Measurements from ENCODE around the gene ZNF766.
A peak's percentile ranks its signal among the peaks of the same experiment; 100 is the strongest.
"Not testable (repeated sequence)": the region's sequence is repeated elsewhere in the genome, so short reads cannot be mapped to it uniquely, and the experiment has no call there.

The ZNF766 gene

DNA sequence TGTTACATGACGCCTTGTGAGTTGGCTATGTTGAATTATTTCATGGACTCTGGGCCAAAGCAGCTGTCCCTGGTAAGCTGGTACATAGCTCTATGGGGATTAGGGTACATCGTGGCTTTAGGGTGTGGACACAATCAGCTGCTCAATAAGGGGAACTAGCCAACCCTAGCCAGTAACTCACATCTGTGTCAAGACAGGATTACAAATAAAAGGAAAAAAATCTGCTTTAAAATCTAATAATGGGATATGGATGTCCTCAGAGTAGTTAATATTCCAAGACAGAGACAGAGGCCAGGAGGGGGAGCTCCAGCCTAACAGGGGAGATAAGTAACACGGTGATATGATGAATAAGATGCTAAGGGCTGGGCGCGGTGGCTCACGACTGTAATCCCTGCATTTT, 21.1 kb upstream of the ZNF766 start:
- Mint-ChIP-seq H3K27ac (no peak overlapping the region), H3K27me3 (peaks cover 8% of the 10 kb centered on the region), H3K9me3 (no peaks in the 10 kb centered on the region), H3K4me3 (no peak overlapping the region), H3K4me1 (no peaks in the 10 kb centered on the region)
- peak; percentile 35 to 46 for DNase-seq
- peak; percentile 72 for ATAC-seq

DNA sequence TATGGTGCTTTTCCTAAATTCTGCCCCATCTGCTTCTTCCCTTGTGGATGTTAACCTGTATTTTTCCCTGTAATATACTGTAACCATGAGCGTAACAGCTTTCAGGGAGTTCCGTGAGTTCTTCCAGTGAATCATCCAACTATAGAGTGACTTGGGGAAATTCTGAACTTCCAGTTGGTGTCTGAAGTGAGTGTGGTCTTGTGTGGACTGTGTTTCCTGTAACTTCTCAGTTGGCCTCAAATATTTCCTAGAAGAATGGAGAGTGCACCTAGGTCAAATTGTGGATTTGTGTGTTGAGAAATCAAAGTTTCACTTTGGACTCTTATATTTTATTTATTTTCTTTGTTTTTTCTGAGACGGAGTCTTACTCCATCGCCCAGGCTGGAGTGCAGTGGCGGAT, 11.0 kb upstream of the ZNF766 start:
- no peak for ATAC-seq
- no peaks in the 10 kb centered on the region for H3K4me1 Mint-ChIP-seq
- H3K9me3 Mint-ChIP-seq, result peaks cover 12 to 18% of the 10 kb centered on the region in 2 donors
- DNase-seq, result no peak
- peaks cover 7% of the 10 kb centered on the region for H3K27me3 Mint-ChIP-seq
- no peak overlapping the region for H3K27ac Mint-ChIP-seq
- H3K4me3 Mint-ChIP-seq, result no peak overlapping the region

DNA sequence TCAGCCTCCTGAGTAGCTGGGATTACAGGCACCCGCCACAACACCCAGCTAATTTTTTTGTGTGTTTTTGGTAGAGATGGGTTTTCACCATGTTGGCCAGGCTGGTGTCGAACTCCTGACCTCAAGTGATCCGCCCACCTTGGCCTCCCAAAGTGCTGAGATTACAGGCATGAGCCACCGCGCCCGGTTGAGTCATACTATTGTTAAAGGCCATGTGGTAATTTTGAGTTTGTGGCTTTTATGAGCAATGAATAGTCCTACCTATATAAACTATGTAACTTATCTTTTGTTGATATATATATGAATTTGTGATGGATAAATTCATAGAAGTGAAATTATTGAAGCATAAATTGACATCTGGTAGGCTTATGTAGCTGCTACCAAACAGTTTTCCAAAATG, 3.8 kb upstream of the ZNF766 start:
- not testable (repeated sequence) for DNase-seq, H3K4me3 Mint-ChIP-seq, H3K9me3 Mint-ChIP-seq, H3K27me3 Mint-ChIP-seq, ATAC-seq, H3K27ac Mint-ChIP-seq, H3K4me1 Mint-ChIP-seq

DNA sequence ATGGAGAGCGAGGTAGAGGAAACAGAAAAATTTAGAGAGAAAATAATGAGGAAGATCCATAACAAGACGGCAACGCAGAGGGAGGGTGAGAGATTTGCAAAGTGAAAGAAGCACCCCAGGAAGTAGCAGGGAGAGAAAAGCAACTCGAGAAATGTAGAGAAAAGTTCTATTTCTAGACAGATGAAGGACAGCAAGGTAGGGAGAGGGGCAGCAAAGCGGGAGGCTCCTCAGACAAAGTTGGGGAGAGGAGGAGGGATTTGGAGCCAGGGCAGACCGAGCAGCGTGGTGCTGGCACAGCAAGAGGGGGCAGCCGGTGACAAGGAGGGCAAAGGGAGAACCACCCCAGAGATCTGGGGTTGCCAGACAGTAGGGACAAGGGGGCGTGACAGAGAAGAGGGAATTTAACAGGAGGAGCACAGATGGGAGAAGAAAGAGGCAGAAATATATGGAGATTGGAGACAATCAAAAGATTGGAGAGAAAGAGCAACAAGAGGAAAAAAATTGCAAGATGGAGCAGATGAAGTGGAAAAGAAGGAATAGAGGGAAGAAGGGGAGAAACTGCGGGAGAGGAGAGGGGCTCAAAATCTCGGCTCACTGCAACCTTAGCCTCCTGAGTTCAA, 989 bp downstream of the ZNF766 start:
- DNase-seq (peak in 1 of 2 donors; percentile 14), ATAC-seq (peak; percentile 4)
- Mint-ChIP-seq H3K9me3 (peaks cover 32 to 40% of the 10 kb centered on the region in 2 donors), H3K4me1 (peaks cover 37% of the 10 kb centered on the region), H3K4me3 (peak overlapping the region; percentile 92 to 94), H3K27ac (peak overlapping the region; percentile 97 to 98), H3K27me3 (no peaks in the 10 kb centered on the region)

DNA sequence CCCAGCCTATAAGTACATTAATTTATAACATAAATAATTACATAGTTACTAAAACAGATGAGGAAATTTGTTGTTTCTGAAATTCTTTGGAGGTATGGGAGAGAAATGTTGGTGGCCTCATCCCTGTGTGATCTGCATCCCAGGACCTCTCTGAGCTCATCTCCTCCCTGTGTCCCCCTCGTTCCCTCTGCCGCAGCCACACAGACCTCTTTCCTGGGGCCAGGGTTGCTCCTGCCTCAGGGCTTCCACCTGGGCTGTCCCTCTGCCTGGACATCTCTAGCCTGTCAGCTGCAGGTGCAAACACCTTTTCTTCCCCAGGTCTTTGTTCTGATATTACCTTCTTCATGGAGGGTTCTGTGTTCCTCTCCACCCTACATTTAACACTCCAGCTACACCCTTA, 3.9 kb downstream of the ZNF766 start:
- ATAC-seq (no peak), DNase-seq (no peak)
- no peaks in the 10 kb centered on the region for H3K27me3 Mint-ChIP-seq
- H3K4me1 Mint-ChIP-seq, result peaks cover 58% of the 10 kb centered on the region
- H3K27ac Mint-ChIP-seq, result no peak overlapping the region
- H3K4me3 Mint-ChIP-seq, result no peak overlapping the region
- H3K9me3 Mint-ChIP-seq, result peaks cover 45 to 52% of the 10 kb centered on the region in 2 donors

DNA sequence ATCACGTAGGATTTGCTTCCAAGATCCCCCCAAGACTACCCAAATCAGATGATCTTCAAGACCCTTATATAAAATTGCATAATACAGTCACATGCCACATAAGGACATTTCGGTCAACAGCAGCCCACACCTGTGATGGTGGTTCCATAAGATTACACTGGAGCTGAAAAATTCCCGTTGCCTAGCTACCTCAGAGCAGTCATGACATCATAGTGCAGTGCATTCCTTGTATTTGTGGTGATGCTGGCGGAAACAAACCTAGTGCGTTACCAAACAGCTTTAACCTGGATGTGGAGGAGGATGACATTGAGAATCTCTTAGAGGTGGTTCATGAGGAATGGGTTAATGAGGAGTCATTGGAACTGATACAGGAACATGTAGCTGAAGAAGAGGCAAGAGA, 4.8 kb downstream of the ZNF766 start:
- no peak overlapping the region for H3K4me3 Mint-ChIP-seq
- ATAC-seq (no peak), DNase-seq (no peak)
- peaks cover 54 to 60% of the 10 kb centered on the region in 2 donors for H3K9me3 Mint-ChIP-seq
- H3K4me1 Mint-ChIP-seq, result peaks cover 62% of the 10 kb centered on the region
- no peak overlapping the region for H3K27ac Mint-ChIP-seq
- no peaks in the 10 kb centered on the region for H3K27me3 Mint-ChIP-seq

DNA sequence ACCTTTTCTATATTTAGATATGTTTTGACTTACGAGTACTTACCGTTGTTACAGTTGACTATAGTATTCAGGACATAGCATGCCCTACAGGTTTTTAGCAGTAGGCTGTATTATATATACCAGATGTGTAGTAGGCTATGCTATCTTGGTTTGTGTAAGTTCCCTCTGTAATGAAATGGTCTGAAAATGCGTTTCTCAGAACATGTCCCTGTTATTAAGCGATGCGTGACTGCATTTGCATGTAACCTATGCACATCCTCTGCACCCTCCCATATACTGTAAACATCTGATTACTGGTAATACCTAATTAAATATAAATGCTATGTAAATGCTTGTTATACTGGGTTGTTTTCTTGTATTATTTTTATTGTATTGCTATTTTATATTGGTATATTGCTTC, 6.6 kb downstream of the ZNF766 start:
- Mint-ChIP-seq H3K9me3 (peaks cover 50 to 66% of the 10 kb centered on the region in 2 donors), H3K27me3 (no peaks in the 10 kb centered on the region), H3K4me3 (no peak overlapping the region), H3K4me1 (peaks cover 52% of the 10 kb centered on the region), H3K27ac (no peak overlapping the region)
- ATAC-seq (no peak), DNase-seq (no peak)

DNA sequence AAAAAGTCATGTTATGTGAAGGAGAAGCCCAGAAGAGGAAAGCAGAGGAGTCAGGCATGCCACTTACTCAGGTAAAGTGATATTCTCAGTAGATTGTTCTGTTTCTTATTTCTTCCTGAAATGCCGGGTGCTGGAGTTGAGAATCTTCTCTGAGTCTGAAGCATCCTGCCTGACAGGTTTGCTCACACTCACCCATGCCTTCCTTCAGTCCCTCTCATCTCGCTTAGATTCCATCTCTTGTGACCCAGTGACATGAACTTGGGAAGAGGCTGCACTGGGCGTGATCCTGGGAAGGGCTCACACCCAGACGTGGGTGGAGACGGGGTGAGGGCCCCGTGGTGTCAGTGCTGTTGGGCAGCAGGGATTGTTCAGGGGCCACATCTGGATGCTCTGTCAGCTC, 8.1 kb downstream of the ZNF766 start:
- no peak for ATAC-seq
- Mint-ChIP-seq H3K4me1 (peaks cover 45% of the 10 kb centered on the region), H3K9me3 (peaks cover 45 to 71% of the 10 kb centered on the region in 2 donors), H3K4me3 (no peak overlapping the region), H3K27me3 (no peaks in the 10 kb centered on the region), H3K27ac (no peak overlapping the region)
- no peak for DNase-seq

DNA sequence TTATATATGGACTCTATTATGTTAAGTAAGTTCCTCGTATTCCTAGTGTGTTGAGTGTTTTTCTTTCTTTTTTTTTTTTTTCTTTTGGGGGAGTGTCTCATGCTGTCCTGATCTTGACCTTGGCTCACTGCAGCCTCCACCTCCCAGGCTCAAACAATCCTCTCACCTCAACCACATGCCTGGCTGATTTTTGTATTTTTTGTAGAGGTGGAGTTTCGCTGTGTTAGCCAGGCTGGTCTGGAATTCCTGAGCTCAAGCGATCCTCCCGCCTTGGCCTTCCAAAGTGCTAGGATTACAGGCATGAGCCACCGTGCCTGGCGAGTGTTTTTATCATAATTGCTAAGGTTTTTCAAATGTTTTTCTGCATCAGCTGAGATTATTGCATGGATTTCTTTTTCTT, 16.9 kb downstream of the ZNF766 start:
- Mint-ChIP-seq H3K4me3 (no peak overlapping the region), H3K27me3 (no peaks in the 10 kb centered on the region), H3K27ac (no peak overlapping the region), H3K4me1 (no peaks in the 10 kb centered on the region), H3K9me3 (peaks cover 27 to 73% of the 10 kb centered on the region in 2 donors)
- DNase-seq, result no peak
- ATAC-seq, result no peak

DNA sequence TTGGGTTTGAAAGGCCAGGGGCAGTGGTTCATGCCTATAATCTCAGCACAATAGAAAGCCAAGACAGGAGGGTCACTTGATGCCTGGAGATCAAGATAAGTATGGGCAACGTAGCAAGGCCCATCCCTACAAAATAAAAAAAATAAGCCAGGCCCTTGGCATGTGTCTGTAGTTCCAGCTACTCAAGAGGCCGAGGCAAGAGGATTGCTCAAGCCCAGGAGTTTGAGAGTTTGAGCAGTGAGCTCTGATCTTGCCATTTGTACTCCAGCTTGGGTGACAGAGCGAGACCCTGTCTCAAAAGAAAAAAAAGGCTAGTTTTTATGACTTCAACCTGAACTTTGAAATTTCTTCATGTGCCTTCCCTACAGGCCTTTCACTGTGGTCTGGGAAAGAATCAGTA, 22.4 kb downstream of the ZNF766 start:
- Mint-ChIP-seq H3K4me3 (no peak overlapping the region), H3K4me1 (no peaks in the 10 kb centered on the region), H3K27ac (no peak overlapping the region), H3K27me3 (no peaks in the 10 kb centered on the region), H3K9me3 (peaks cover 21 to 34% of the 10 kb centered on the region in 2 donors)
- DNase-seq (no peak), ATAC-seq (no peak)

DNA sequence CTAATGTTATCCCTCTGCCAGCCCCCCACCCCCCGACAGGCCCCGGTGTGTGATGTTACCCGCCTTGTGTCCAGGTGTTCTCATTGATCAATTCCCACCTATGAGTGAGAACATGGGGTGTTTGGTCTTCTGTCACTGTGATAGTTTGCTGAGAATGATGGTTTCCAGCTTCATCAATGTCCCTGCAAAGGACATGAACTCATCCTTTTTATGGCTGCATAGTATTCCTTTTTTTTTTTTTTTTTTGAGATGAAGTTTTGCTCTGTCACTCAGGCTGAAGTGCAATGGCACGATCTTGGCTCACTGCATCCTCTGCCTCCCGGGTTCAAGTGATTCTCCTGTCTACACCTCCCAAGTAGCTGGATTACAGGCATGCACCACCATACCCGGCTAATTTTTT, 23.6 kb downstream of the ZNF766 start:
- DNase-seq, ATAC-seq, H3K27me3 Mint-ChIP-seq, H3K4me3 Mint-ChIP-seq, H3K27ac Mint-ChIP-seq: not testable (repeated sequence)
- peaks cover 11% of the 10 kb centered on the region for H3K4me1 Mint-ChIP-seq
- peaks cover 26 to 34% of the 10 kb centered on the region in 2 donors for H3K9me3 Mint-ChIP-seq

DNA sequence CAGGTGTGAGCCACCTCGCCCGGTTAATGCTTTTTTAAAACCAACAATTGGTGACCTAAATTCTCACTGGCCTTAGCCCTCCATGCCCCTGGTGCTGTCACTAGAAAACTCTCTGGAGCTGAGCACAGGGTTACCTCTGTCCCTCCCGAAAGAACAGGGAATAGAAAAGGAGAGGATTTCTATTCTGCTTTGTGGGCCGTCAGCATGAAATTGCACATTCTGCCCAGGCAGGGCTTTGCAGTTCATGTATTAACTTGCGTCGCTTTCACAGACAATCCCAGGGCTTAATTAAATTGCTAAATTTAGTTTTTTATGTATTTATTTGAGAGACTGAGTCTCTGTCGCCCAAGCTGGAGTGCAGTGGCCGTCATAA, 27.0 kb downstream of the ZNF766 start:
- no peak for ATAC-seq
- Mint-ChIP-seq H3K4me3 (peak overlapping the region; percentile 63 to 66), H3K27me3 (no peaks in the 10 kb centered on the region), H3K4me1 (peaks cover 13% of the 10 kb centered on the region), H3K9me3 (peaks cover 33 to 40% of the 10 kb centered on the region in 2 donors), H3K27ac (peak overlapping the region; percentile 29 to 72)
- DNase-seq, result no peak

DNA sequence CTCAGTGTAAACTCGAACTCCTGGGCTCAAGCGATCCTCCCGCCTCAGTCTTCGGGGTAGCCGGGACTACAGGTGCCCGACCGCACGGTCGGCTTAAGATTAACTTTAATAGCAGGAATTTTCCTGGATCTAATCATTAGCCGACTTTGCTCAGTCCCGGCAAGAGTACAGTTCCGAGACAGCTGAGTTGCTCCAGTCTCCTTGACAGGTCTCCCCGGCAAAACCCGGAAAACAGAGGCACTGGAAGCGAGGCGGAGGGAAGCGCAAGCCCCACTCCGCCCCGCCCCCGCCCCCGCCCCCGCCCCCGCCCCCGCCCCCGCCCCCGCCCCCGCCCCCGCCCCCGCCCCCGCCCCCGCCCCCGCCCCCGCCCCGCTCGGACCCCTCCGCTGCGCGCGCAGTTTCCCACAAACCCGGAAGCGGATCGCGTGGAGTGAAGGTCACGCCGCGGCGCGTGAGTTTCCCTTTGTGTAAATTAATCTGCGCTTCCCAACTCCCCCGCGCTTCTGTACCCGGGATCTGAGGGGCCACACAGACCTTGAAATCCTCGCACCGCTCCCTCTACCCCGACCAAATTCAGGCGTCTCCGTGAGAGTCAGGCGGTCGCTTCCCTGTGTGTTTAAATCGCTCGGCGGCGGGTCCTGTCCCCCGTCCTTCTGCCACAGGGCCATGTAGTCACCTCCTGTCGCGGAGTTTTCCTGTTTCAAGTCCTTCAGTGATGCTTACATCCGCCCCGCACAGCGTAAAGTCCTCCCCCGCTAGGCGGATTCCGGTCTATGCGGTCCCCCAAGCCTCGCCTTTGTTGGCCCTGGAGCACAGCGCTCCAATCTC, 27.6 kb downstream of the ZNF766 start, which contains the start of gene ZNF480:
Gene ZNF480, plus strand, starts transcription at position 397 of the 828 bp plus-strand sequence. CDS start 3,244 bp downstream, outside the sequence.
- peak; percentile 96 for ATAC-seq
- DNase-seq, result peak; percentile 51 to 72
- H3K27me3 Mint-ChIP-seq, result no peaks in the 10 kb centered on the region

DNA sequence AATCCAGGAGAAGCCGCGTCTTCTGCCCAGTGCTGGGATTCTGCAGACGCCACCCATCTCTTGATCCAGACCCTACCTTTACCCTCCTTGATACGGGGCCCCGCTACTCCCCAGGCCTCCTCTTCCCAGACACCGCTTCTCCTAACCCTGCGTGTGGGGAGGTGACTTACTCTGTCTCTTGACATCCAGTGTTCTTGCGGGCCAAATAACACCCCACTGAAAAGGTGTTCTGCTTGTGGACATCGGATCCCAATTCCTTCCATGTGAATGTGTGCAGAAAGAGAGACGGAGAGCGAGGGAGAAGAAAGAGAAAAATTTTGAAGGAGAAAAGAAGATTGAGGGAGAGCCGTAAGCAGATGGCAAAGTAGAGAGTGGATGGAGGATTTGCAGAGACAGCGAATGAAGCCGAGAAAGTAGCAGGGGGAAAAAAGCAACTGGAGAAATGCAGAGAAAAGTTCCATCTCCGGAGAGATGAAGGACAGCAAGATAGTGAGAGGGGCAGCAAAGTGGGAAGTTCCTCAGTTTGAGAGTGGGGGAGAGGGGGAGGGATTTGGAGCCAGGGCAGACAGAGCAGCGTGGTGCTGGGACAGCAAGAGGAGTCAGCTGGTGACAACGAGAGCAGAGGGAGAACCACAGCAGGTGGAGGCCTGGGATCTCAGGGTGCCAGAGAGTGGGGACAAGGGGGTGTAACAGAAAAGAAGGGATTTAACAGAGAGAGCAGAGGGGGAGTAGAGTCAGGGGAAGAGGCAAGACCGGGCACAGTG, 28.4 kb downstream of the ZNF766 start:
- Mint-ChIP-seq H3K4me3 (peak overlapping the region; percentile 95 to 98), H3K27ac (peak overlapping the region; percentile 98 to 99), H3K27me3 (no peaks in the 10 kb centered on the region), H3K4me1 (peaks cover 13% of the 10 kb centered on the region), H3K9me3 (peaks cover 39 to 45% of the 10 kb centered on the region in 2 donors)
- DNase-seq (no peak), ATAC-seq (no peak)

More for the DNA sequence above, 27.6 kb downstream of the ZNF766 start, which contains the start of gene ZNF480:
- Mint-ChIP-seq H3K4me1 (peaks cover 13% of the 10 kb centered on the region), H3K27ac (peak within 1 kb of the TSS; percentile 98 to 99), H3K9me3 (peaks cover 38 to 44% of the 10 kb centered on the region in 2 donors), H3K4me3 (peak within 1 kb of the TSS; percentile 95 to 98)

DNA sequence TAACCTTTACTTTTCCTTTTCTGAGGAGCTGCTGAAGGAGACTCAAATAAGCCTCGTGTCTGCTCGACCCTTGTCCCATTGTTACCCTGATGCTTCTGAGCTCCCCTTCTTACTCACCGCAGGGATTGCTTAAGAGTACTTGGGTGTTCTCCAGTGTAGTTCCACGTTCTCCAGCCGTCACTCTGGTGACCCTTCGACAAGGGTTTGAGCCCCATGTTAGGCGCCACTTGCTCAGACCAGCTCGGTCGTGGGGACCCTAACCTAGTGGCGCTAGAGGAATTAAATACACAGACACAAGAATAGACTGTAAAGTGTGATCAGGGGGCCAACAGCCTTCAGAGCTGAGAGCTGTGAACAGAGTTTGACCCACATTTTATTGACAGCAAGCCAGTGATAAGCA, 37.9 kb downstream of the ZNF766 start:
- H3K27ac Mint-ChIP-seq, result no peak overlapping the region
- DNase-seq (no peak), ATAC-seq (no peak)
- no peak overlapping the region for H3K4me3 Mint-ChIP-seq
- no peaks in the 10 kb centered on the region for H3K4me1 Mint-ChIP-seq
- peaks cover 48 to 65% of the 10 kb centered on the region in 2 donors for H3K9me3 Mint-ChIP-seq
- no peaks in the 10 kb centered on the region for H3K27me3 Mint-ChIP-seq
